Endodermal cell (in vitro differentiated cells): ENCODE data around the gene GRIN2A. TPM values are rescaled to one million over a fixed set of nuclear protein-coding genes. Genes with fewer than 3 reads are reported as not detected.

Experiments used
- DNase-seq: peaks from one replicate; pipeline ENCODE4 v3.0.0-alpha.2; 2017
- H3K27ac ChIP-seq: 2 replicates; pipeline ENCODE4 v1.5.1; 2013; ENCODE audit warnings: mild to moderate bottlenecking, low read depth, low read length, moderate library complexity
- H3K27me3 ChIP-seq: 2 replicates; pipeline ENCODE4 v1.6.1; 2013; ENCODE audit warnings: mild to moderate bottlenecking, low read length, moderate library complexity; ENCODE audit not compliant: insufficient read depth, control insufficient read depth, poor library complexity, severe bottlenecking
- H3K36me3 ChIP-seq: 2 replicates; pipeline ENCODE4 v1.7.0; 2013; ENCODE audit warnings: mild to moderate bottlenecking, low read length, moderate library complexity; ENCODE audit not compliant: control insufficient read depth, insufficient read depth
- H3K4me1 ChIP-seq: one replicate; pipeline ENCODE4 v1.7.0; 2013; ENCODE audit warnings: low read length; ENCODE audit not compliant: control insufficient read depth, insufficient read depth
- H3K4me3 ChIP-seq: 2 replicates; pipeline ENCODE4 v1.5.1; 2013; ENCODE audit warnings: mild to moderate bottlenecking, low read length, moderate library complexity
- H3K9ac ChIP-seq: 2 replicates; pipeline ENCODE4 v1.6.1; 2013; ENCODE audit warnings: mild to moderate bottlenecking, low read length, moderate library complexity; ENCODE audit not compliant: poor library complexity, severe bottlenecking; ENCODE audit errors: extremely low read depth
- H3K9me3 ChIP-seq: 2 replicates; pipeline ENCODE4 v1.6.1; 2013; ENCODE audit warnings: mild to moderate bottlenecking, low read length, moderate library complexity; ENCODE audit not compliant: control insufficient read depth
- H3K27ac Mint-ChIP-seq: 2 replicates; pipeline ENCODE4 v1.8.0; 2020; ENCODE audit warnings: mixed read lengths
- H3K27me3 Mint-ChIP-seq: 2 replicates; pipeline ENCODE4 v1.8.0; 2021; ENCODE audit warnings: mild to moderate bottlenecking, mixed read lengths; ENCODE audit not compliant: insufficient read depth
- H3K36me3 Mint-ChIP-seq: 2 replicates; pipeline ENCODE4 v1.8.0; 2020; ENCODE audit warnings: low read depth, mixed read lengths
- H3K4me1 Mint-ChIP-seq: 2 replicates; pipeline ENCODE4 v1.8.0; 2020; ENCODE audit warnings: mixed read lengths
- H3K4me3 Mint-ChIP-seq: 2 replicates; pipeline ENCODE4 v1.8.0; 2020; ENCODE audit warnings: mild to moderate bottlenecking, moderate library complexity, mixed read lengths
- H3K9me3 Mint-ChIP-seq: 2 replicates; pipeline ENCODE4 v1.8.0; 2020; ENCODE audit warnings: mild to moderate bottlenecking, mixed read lengths
- WGBS, 2 experiments: methylation state at CpG; one replicate each; pipeline versions ENCODE4 v1.1.5 to v1.1.7; 2013; ENCODE audit warnings: missing lambda C conversion rate in 2 of 2, mixed read lengths in 1 of 2; ENCODE audit not compliant: insufficient coverage in 1 of 2, insufficient read length in 1 of 2; 5-methylcytosine and 5-hydroxymethylcytosine counted together
- total RNA-seq, 2 donors: library from RNA; stranded (reverse); fragmentation: NEBNext Ultra II Directional in 1 of 2; extraction: Animal tissue kit (Norgen Biotek cat#: 25700) in 1 of 2; gene quantifications; 2 replicates in 1 of 2; 3 replicates in 1 of 2; pipeline ENCODE4 v1.2.1, GENCODE V29; 2021
- TF ChIP-seq, protein P1 (sequence below): fragments of 200-600 bp; sonication (generic); conservative IDR thresholded peaks from 2 replicates; pipeline ENCODE4 v1.5.0; 2021; ENCODE audit warnings: antibody characterized with exemption, mild to moderate bottlenecking

Gene GRIN2A
- total RNA-seq, 2 donors from 2014 or later: 1.2 TPM

DNA sequence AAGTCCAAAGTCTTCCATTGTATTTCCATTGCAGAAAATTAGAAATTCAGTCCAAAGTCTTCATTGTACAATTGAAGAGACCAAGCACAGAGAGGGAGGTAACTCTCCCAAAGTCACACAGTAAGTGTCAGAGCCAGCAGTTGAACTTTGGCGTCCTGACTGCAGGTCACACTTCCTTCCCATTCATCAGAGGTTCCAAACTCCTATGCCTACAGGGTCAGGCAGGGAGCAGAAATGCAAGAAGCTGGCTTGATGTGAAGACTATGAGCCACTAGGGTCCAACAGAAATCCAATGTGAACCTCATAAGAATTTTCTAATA, 44.7 kb upstream of the GRIN2A start:
- peaks cover 4% of the 10 kb centered on the region for H3K36me3 Mint-ChIP-seq
- H3K27ac Mint-ChIP-seq: no peak overlapping the region
- Histone ChIP-seq H3K36me3 (no peaks in the 10 kb centered on the region), H3K9me3 (no peaks in the 10 kb centered on the region), H3K27me3 (no peaks in the 10 kb centered on the region), H3K27ac (no peak overlapping the region), H3K4me3 (no peak overlapping the region), H3K4me1 (no peaks in the 10 kb centered on the region), H3K9ac (no peak overlapping the region)
- TF ChIP-seq, protein P1, sequence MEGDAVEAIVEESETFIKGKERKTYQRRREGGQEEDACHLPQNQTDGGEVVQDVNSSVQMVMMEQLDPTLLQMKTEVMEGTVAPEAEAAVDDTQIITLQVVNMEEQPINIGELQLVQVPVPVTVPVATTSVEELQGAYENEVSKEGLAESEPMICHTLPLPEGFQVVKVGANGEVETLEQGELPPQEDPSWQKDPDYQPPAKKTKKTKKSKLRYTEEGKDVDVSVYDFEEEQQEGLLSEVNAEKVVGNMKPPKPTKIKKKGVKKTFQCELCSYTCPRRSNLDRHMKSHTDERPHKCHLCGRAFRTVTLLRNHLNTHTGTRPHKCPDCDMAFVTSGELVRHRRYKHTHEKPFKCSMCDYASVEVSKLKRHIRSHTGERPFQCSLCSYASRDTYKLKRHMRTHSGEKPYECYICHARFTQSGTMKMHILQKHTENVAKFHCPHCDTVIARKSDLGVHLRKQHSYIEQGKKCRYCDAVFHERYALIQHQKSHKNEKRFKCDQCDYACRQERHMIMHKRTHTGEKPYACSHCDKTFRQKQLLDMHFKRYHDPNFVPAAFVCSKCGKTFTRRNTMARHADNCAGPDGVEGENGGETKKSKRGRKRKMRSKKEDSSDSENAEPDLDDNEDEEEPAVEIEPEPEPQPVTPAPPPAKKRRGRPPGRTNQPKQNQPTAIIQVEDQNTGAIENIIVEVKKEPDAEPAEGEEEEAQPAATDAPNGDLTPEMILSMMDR: no peak
- H3K4me3 Mint-ChIP-seq: no peak overlapping the region
- no peaks in the 10 kb centered on the region for H3K27me3 Mint-ChIP-seq
- no peak for DNase-seq
- H3K9me3 Mint-ChIP-seq: peaks cover 7% of the 10 kb centered on the region
- H3K4me1 Mint-ChIP-seq: no peaks in the 10 kb centered on the region
- WGBS, 2 experiments: 92% methylated on average over 1 of the region's 1 CpG; no CpG with 5 or more reads in 1 of the 2 experiments

DNA sequence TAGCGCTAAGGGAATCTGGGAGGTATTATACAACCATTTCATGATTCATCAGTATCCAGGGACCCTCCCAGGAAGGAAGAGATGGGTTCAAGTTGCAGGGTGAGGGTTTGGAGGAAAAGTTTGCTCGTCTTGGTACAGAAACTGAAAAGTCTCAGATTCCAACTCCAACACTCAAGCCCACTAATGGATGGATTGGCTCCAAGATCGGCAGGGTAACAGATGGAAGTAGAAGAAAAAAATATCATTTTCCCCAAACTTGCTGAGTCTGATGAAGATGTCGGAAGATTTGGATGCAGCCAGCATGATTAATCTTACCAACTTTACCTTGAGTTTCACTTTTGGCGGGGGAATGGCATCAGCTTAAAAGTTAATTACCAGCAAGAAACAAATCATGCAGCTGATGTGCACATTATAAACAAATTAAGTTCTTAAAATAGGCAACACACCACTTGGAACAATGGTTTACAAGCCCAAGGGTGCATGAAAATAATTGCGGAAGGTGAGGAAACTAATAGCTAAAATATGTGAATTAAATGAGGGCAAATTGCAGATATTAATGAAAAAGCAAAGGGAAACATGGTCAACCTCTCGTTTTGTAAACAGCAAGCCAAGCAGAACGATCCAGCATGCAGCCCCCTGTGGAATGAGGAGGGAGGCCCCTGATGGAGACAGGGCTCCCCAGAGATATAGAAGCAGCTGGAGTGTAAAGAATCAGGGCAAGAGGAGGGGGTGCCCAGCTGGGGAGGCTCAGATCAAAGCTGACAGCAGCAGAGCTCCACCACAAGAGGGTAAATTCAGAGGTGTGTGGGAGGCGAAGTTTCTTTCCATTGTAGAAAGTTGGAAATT, 44.1 kb upstream of the GRIN2A start:
- no peak for DNase-seq
- 82 to 89% methylated on average over 6 to 8 of the region's 9 CpGs for WGBS, 2 experiments
- TF ChIP-seq, protein P1: no peak
- Mint-ChIP-seq H3K4me3 (no peak overlapping the region), H3K36me3 (no peaks in the 10 kb centered on the region), H3K9me3 (peaks cover 3% of the 10 kb centered on the region), H3K27me3 (no peaks in the 10 kb centered on the region), H3K27ac (no peak overlapping the region), H3K4me1 (no peaks in the 10 kb centered on the region)
- no peaks in the 10 kb centered on the region for H3K9me3 ChIP-seq
- no peak overlapping the region for H3K9ac ChIP-seq
- no peak overlapping the region for H3K27ac ChIP-seq
- H3K27me3 ChIP-seq: no peaks in the 10 kb centered on the region
- no peaks in the 10 kb centered on the region for H3K4me1 ChIP-seq
- no peak overlapping the region for H3K4me3 ChIP-seq
- H3K36me3 ChIP-seq: no peaks in the 10 kb centered on the region

DNA sequence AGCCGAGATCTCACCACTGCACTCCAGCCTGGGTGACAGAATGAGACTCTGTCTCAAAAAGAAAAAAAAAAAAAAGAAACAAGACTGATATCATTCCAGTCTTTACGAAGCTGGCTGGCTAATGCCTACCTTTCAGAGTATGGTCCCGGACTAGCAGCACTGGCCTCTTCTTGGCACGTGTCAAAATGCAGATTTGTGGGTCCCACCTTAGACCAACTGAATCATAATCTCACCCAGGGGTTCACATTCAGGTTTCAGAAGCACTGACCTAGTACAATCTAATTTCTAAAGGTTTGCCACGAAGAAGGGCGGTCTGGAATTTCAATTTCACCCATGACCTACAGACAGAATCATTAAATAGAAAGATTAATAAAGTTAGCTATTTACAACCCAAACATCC, 43.4 kb upstream of the GRIN2A start:
- Histone ChIP-seq H3K36me3 (no peaks in the 10 kb centered on the region), H3K9me3 (no peaks in the 10 kb centered on the region), H3K4me1 (no peaks in the 10 kb centered on the region), H3K27me3 (no peaks in the 10 kb centered on the region), H3K4me3 (no peak overlapping the region), H3K27ac (no peak overlapping the region), H3K9ac (no peak overlapping the region)
- Mint-ChIP-seq H3K27ac (no peak overlapping the region), H3K36me3 (no peaks in the 10 kb centered on the region), H3K4me3 (no peak overlapping the region), H3K27me3 (no peaks in the 10 kb centered on the region), H3K4me1 (no peaks in the 10 kb centered on the region), H3K9me3 (no peaks in the 10 kb centered on the region)
- WGBS, 2 experiments: 80 to 100% methylated on average over 3 to 6 of the region's 6 CpGs
- no peak for DNase-seq
- TF ChIP-seq, protein P1: no peak
